ENCODE data around the gene MASP1. TPM values are rescaled to one million over a fixed set of nuclear protein-coding genes. Genes with fewer than 3 reads are reported as not detected.

Gene MASP1
- total RNA-seq, 1 donor from 2014 or later, result 2.0 TPM

GRCh38 chr3:187222801-187223200 lies 68.7 kb downstream of the MASP1 start:
- H3K27me3 Mint-ChIP-seq (ENCODE audit: low read depth), result no peaks in the 10 kb centered on the region
- no peak for TF ChIP-seq CTCF (IDR thresholded peaks at IDR 0.05)
- H3K4me1 Mint-ChIP-seq (ENCODE audit: low read depth), result peaks cover 7% of the 10 kb centered on the region
- H3K9me3 Mint-ChIP-seq (ENCODE audit: low read depth), result no peaks in the 10 kb centered on the region
- no peak overlapping the region for H3K4me3 Mint-ChIP-seq (ENCODE audit: unreplicated experiment)
- DNase-seq (ENCODE audit: low spot score), result no peak
- no peak overlapping the region for H3K27ac Mint-ChIP-seq (ENCODE audit: unreplicated experiment)
- H3K36me3 Mint-ChIP-seq (ENCODE audit: low read depth), result no peaks in the 10 kb centered on the region

GRCh38 chr3:187215460-187215859 lies 76.1 kb downstream of the MASP1 start:
- H3K27ac Mint-ChIP-seq (ENCODE audit: unreplicated experiment), result no peak overlapping the region
- no peaks in the 10 kb centered on the region for H3K27me3 Mint-ChIP-seq (ENCODE audit: low read depth)
- peaks cover 28% of the 10 kb centered on the region for H3K4me1 Mint-ChIP-seq (ENCODE audit: low read depth)
- no peaks in the 10 kb centered on the region for H3K36me3 Mint-ChIP-seq (ENCODE audit: low read depth)
- H3K4me3 Mint-ChIP-seq (ENCODE audit: unreplicated experiment), result no peak overlapping the region
- H3K9me3 Mint-ChIP-seq (ENCODE audit: low read depth), result no peaks in the 10 kb centered on the region
- no peak for DNase-seq (ENCODE audit: low spot score)
- no peak for TF ChIP-seq CTCF (IDR thresholded peaks at IDR 0.05)

- H3K27ac Mint-ChIP-seq (ENCODE audit: unreplicated experiment), result no peak overlapping the region
- H3K4me3 Mint-ChIP-seq (ENCODE audit: unreplicated experiment), result no peak overlapping the region
- no peaks in the 10 kb centered on the region for H3K27me3 Mint-ChIP-seq (ENCODE audit: low read depth)
- peaks cover 46% of the 10 kb centered on the region for H3K4me1 Mint-ChIP-seq (ENCODE audit: low read depth)
- no peak for TF ChIP-seq CTCF (IDR thresholded peaks at IDR 0.05)
- DNase-seq (ENCODE audit: low spot score), result no peak
- H3K36me3 Mint-ChIP-seq (ENCODE audit: low read depth), result no peaks in the 10 kb centered on the region
- no peaks in the 10 kb centered on the region for H3K9me3 Mint-ChIP-seq (ENCODE audit: low read depth)
Measured at GRCh38 chr3:187213616-187214015, 77.9 kb downstream of the MASP1 start.

- DNase-seq (ENCODE audit: low spot score), result no peak
- Mint-ChIP-seq H3K27me3 (ENCODE audit: low read depth) (no peaks in the 10 kb centered on the region), H3K4me1 (ENCODE audit: low read depth) (peaks cover 55% of the 10 kb centered on the region), H3K9me3 (ENCODE audit: low read depth) (no peaks in the 10 kb centered on the region), H3K36me3 (ENCODE audit: low read depth) (no peaks in the 10 kb centered on the region), H3K4me3 (ENCODE audit: unreplicated experiment) (no peak overlapping the region), H3K27ac (ENCODE audit: unreplicated experiment) (no peak overlapping the region)
- no peak for TF ChIP-seq CTCF (IDR thresholded peaks at IDR 0.05)
Measured at GRCh38 chr3:187212705-187213104, 78.8 kb downstream of the MASP1 start.

- H3K27me3 Mint-ChIP-seq (ENCODE audit: low read depth), result no peaks in the 10 kb centered on the region
- H3K36me3 Mint-ChIP-seq (ENCODE audit: low read depth), result no peaks in the 10 kb centered on the region
- TF ChIP-seq CTCF (IDR thresholded peaks at IDR 0.05), result no peak
- H3K27ac Mint-ChIP-seq (ENCODE audit: unreplicated experiment), result peak overlapping the region; percentile 28
- H3K9me3 Mint-ChIP-seq (ENCODE audit: low read depth), result no peaks in the 10 kb centered on the region
- H3K4me3 Mint-ChIP-seq (ENCODE audit: unreplicated experiment), result no peak overlapping the region
- peaks cover 56% of the 10 kb centered on the region for H3K4me1 Mint-ChIP-seq (ENCODE audit: low read depth)
- DNase-seq (ENCODE audit: low spot score), result no peak
Measured at GRCh38 chr3:187212196-187212545, 79.4 kb downstream of the MASP1 start.
